HG02588 (cell line): Measurements from ENCODE around the gene PCBP2.
"Not testable (repeated sequence)": the region's sequence is repeated elsewhere in the genome, so short reads cannot be mapped to it uniquely, and the experiment has no call there.

Experiments used
- ATAC-seq: cut with Tn5 transposase; IDR thresholded peaks from one replicate; pipeline ENCODE4 v1.9.1; 2021; ENCODE audit warnings: mild to moderate bottlenecking, moderate library complexity; ENCODE audit not compliant: unreplicated experiment

Gene PCBP2

GRCh38 chr12:53439582-53439981 lies 12.3 kb upstream of the PCBP2 start:
- not testable (repeated sequence) for ATAC-seq

GRCh38 chr12:53441040-53441833 lies 10.7 kb upstream of the PCBP2 start, which contains the start of gene PRR13:
TSS of gene PRR13 (plus strand) at chr12:53441734. CDS start at chr12:53442715, 981 bp downstream.
- peak; percentile 97 for ATAC-seq

- ATAC-seq, result no peak
These were observed 7.9 kb upstream of the PCBP2 start for GRCh38 chr12:53443955-53444354.

GRCh38 chr12:53444593-53445325 lies 7.1 kb upstream of the PCBP2 start:
- ATAC-seq, result not testable (repeated sequence)

GRCh38 chr12:53450936-53451335 lies 966 bp upstream of the PCBP2 start:
- no peak for ATAC-seq

- ATAC-seq, result peak; percentile 29
These were observed 516 bp downstream of the PCBP2 start for GRCh38 chr12:53452159-53453077.

GRCh38 chr12:53453953-53454640 lies 2.2 kb downstream of the PCBP2 start:
- ATAC-seq, result no peak

- no peak for ATAC-seq
These were observed 2.8 kb downstream of the PCBP2 start for GRCh38 chr12:53454707-53455106.

- no peak for ATAC-seq
These were observed 4.9 kb downstream of the PCBP2 start for GRCh38 chr12:53456654-53457366.

- no peak for ATAC-seq
These were observed 7.2 kb downstream of the PCBP2 start for GRCh38 chr12:53459097-53459496.

- ATAC-seq, result no peak
These were observed 9.2 kb downstream of the PCBP2 start for GRCh38 chr12:53461059-53461458.

GRCh38 chr12:53461591-53461990 lies 9.7 kb downstream of the PCBP2 start:
- no peak for ATAC-seq

- ATAC-seq, result no peak
These were observed 11.0 kb downstream of the PCBP2 start for GRCh38 chr12:53462935-53463334.

GRCh38 chr12:53463802-53464560 lies 12.1 kb downstream of the PCBP2 start:
- no peak for ATAC-seq

- no peak for ATAC-seq
These were observed 12.9 kb downstream of the PCBP2 start for GRCh38 chr12:53464685-53465418.

GRCh38 chr12:53465679-53466078 lies 13.8 kb downstream of the PCBP2 start:
- ATAC-seq, result no peak

GRCh38 chr12:53466640-53467039 lies 14.7 kb downstream of the PCBP2 start:
- no peak for ATAC-seq

GRCh38 chr12:53467082-53467481 lies 15.2 kb downstream of the PCBP2 start:
- no peak for ATAC-seq
